ENCODE data around the gene PODXL2.
"Not testable (repeated sequence)": the region's sequence is repeated elsewhere in the genome, so short reads cannot be mapped to it uniquely, and the experiment has no call there.

PODXL2 gene

DNA sequence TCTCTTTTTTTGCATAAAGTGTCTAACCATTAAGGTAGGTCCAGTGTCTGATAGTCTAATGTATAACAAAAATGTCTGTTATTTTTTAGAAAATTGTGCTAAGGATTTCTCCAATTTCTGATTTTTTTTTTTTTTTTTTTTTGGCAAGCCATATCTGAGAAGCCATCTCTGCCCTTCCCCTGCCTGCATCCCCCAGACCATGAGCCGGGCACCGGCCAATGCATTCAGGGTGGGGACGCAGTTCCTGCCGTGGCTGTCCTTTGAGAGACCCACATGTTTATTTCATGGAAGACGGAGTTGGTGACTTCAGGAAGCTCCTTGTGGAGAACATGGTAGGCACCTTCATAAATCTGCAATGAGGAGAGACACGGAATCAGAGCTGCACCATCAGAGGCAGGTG is 63.0 kb downstream of the PODXL2 start:
- no peak for DNase-seq

DNA sequence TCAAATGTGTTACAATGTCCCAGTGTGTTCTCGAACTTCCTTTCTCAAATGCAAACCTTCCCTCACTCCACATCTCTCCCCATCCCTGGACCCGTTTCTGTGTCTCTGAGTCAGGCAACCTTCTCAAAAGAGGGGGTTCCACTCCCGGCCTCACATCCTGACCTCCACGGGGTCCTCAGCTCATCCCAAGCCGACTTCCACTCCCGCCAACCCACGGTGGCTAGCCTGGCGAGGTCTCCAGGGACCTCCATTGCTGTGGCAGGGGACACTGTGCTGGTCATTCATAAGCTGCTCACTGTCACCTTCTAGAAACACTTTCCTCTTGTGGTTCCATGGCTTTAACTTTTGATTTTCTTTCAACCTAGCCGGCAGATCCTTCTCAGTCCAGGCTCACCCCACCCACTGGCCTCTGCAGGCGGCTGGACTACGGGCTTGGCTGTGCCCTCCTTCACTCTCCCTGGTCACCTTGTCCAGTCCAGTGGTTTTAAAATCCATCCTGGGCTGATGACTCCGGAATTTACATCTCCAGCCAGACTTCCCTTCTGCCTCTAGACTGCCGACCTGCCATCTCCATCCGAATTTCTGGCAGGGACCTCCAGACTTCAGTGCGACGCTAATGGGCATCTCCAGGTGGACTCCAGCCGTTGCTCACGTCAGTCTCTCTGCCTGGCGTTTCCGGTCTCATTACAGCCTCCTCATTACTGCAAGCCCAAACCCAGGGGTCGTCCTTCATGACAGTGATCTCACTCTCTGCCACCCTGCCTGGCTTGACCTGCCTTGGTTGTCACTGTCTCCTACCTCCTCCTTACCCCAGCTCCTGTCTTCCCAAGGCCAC is 63.7 kb downstream of the PODXL2 start:
- DNase-seq = no peak

DNA sequence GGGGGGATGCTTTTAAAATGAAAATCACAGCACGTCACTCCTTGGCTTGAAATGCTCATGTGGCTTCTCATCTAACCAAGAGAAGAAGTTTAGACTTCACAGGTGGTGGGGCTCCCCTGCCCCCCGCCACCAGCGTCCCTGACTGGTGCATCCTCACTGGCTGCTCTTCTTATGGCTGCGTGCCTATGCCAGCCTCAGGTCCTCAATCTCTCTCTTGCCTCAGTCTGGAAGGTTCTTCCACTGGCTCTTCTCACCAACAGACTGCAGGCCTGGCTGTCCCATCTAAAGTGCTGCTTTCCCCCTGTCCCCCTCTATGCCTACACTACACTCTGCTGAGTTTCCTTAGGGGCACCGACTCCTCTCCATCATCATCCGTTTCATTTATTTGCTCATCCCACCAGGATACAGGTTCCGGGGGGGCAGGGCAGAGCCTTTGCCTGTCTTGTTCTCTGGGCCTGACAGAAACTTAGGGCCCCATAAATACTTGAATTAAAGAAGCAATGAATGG is 64.4 kb downstream of the PODXL2 start:
- DNase-seq = no peak

DNA sequence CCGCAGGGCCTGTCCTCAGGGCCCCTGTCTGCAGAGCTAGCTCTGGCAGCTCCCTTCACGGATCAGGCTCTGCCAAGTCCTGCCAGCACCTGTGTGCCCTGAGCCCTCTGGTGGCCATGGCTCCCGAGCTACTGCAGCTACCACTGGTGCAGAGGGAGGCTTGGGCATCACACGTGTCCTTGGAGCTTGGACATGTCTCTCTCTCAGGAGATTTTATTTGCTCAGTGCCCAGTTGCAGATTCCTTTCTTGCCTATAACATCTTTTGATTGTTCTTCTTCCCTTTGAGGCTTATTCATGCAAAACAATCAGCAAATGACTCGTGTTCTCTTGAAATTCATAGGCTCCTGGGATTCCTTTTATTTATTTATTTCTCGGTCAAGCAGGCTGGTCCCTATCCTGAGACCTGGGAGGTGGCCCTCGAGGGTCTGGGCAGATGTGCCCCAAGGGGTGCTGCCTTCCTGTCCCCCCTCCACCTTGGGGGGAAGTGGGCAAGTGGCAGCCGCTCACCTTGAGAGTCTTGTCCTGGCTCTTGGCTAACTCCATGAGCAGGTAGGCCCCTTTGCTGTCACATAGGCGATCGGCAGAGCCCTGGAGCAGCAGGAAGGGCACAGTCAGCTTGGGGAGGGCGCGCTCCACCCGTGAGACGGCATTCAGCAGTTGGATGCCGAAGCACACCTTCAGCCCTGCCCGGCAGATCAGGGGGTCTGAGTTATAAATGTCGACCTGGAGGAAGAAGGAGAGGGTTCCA is 65.7 kb downstream of the PODXL2 start:
- no peak for DNase-seq

DNA sequence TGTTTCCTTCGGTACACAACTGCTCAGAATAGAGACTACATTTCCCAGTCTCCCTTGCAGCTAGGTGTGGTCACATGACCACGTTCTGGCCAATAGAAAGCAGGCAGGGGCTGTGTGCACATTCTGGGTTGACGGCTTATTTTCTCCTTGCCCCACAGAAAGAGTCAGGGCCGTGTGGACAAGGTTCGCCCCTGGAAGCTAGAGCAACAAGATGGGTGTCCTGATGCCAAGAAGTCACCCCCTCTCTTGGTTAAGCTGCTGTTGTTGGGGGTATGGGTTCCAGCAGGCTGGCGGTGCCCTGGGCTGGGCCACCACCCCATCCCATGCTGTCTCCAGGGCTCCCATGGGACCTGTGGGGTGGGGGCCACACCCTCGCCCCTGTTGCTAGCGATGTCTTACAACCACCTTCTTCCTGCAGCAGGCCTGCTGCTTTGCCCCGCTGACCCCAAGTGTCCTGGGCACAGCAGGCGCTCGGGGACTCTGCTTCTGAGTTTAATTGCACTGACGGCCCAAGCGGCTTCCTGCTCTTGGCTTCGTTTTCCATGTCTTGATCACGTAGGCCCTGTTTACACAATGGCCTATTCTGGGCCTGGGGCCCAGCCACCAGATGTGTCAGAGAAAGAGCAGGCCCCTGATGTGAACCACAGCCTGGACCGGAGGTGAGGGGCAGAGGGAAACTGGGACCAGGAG is 68.7 kb downstream of the PODXL2 start:
- DNase-seq = peak; percentile 85

DNA sequence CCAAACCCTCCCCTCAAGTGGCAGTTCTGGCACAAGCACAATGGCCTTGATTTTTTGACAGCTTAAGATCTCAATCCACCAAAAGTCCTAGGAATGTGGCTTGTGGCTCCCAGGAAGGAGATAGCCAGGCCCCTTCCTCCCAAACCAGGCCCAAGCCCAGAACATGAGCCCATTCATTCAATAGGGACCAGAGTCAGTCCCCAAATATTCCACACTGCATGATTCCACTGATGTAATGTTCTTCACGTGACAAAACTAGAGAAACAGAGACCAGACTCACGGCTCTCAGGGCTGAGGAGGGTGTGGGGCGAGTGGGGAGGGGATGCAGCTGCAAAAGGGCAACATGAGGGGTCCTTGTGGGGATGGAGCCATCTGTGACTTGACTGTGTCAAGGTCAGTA is 69.3 kb downstream of the PODXL2 start:
- no peak for DNase-seq

DNA sequence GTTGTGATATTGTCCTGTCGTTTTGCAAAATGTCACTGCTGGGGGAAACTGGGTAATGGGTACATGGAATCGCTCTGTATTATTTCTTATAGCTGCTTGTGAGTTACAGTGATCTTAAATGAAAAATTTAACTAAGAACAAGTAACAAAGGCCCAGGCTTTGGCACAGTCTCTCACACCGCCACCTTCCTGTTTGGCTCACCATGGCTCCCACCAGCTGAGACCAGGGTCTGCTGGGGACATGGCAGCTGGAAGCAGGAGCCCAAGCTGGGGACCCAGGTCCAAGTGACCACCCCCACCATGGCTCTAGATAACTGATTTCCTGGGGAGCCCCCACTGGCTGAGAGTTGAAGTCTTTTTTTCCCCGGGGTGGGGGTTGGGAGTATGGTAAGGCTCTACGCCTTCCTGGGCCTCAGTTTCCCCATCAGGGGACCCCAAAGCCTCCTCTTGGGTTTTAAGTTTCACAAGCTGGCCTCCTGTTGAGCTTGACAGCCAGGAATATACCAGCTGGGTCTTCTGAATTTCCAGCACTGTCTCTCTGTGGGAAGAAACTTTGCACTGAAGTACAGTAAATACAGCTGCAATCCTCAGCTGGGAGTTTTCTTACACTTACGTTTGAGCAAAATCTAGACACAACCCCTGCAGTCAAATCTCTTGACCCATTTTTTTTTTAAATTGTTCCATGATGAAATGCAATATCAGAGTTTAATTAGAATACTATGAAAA is 69.9 kb downstream of the PODXL2 start:
- no peak for DNase-seq

DNA sequence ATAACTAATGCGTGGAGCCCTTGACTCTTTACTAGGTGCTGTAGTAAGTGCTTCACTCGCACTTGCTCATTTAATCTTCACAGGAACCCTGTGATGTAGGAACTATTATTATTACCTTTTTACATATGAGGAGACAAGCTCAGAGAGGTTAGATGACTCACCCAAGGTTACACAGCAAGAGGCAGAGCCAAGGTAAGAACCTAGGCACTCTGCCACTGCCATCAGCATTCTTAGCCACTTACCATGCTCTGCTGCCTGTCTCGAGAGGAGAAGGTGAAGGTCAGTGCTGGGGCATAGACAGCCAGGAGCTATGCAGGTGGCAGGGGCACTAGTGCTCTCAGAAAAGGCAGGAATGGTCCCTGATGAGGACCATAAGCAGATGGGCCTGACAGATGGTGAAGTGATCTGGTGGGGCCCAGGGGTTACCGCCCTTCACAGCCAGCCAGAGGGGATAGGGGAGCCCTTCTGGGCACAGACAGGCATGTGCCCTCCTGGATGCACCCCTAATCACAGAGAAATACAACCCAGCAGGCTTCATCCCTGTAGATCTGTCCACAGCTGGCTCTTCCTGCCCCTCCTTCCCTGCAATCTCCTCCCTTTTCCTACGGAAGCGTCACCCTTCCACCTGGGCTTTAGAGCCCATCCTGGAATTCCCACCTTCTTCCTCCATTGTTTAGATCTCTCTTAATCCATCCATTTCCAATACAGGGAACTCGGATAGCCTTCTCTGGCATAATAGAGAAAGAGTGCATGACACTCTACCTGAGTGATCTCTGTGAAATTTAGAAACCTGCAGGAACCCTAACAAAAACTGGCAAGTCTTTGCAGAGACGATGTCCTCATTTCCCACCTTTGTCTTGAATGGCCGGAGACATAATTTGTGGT is 70.7 kb downstream of the PODXL2 start:
- DNase-seq = no peak

DNA sequence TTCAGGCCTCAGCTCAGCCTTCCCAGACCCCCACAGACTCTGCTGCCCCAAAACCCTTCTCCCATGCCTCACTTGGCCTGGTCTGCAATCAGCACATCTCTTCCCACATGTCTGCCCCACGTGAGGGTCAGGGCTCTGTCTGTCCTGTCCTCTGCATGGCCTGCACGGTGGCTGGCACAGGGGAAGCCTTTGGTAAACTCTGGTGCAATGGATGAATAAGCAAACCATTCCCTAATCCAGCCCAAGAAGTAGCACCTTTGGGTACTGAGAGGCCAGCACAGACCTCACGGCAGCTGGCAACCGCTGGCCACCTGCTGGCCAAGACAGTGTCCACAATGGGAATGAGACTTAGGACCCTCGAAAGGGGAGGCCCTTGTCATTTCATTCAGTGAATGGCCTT is 71.4 kb downstream of the PODXL2 start:
- DNase-seq = no peak

DNA sequence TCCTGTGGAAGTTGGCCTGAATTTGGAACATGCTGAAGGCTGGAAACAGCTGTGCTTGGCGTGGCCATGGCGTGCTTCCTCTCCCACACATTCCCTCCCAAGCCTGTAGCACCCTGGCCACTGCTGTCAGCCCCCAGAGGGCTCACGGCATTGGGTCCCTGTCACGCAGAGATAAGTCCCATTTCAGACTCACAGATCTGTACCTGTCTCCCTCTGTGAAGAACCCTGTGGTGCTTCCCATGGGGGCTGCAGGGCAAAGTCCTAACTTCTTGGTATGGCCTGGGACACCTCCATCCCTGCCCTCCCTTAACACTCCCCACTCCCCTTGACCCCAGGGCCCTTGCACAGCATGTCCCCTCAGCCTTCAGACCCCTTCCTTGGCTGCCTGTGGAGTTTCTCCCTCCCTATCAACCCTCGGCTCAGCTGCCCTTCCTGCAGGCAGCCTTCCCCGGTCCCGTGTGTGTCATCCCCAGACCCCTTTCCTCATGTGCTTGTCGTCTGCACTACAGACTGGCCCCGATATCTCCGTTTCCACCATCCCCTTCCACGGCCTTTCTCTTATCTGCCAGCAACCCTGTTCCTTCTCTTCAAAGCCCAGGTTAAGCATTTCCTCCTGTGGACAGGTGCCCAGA is 72.4 kb downstream of the PODXL2 start:
- DNase-seq = no peak

DNA sequence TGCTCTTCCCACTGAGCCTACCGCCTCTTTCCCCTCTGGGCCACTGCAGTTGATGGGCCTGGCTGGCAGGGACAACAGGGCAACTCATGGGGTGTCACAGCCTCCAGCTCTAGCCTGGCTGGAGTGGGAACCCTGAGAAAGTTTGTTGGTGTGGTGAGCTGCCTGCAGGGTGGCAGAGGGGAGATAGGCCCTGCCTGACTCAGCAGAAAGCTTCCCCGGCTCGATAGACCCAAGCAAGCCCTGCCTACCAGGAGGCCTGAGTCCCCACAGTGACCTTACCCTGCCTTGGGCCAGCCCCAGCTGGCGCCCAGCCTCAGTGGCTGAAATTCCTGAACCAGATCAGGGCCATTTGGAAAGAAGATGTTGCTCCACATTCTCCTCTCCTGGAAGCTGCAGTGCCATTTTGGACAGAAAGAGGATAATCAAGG is 73.2 kb downstream of the PODXL2 start:
- no peak for DNase-seq

DNA sequence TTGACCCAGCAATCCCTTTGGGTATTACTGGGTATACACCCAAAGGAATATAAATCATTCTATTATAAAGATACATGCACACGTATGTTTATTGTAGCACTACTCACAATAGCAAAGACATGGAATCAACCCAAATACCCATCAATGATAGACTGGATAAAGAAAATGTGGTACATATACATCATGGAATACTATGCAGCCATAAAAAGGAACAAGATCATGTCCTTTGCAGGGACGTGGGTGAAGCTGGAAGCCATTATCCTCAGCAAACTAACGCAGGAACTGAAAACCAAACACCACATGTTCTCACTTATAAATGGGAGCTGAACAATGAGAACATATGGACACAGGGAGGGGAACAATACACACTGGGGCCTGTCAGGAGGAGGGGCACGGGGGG is 75.9 kb downstream of the PODXL2 start:
- not testable (repeated sequence) for DNase-seq

DNA sequence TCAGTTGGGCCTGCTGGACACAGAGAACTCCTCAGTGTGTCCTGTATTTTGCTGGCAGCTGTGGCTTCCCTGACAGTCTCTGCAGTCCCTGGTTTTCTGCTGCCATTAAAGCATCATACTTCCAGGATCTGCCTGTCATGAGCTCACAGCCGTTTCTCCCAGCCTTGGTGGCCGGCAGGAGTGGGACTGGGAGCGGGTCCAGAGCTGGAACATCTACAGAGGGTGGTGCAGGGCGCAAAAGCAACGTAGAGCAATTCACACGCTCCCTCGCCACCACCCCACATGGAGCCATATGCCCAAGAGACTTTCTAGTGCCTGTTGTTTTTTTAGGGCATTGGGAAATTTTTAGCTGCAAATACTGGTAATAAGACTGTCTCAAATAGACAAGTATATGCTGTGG is 77.3 kb downstream of the PODXL2 start:
- no peak for DNase-seq

DNA sequence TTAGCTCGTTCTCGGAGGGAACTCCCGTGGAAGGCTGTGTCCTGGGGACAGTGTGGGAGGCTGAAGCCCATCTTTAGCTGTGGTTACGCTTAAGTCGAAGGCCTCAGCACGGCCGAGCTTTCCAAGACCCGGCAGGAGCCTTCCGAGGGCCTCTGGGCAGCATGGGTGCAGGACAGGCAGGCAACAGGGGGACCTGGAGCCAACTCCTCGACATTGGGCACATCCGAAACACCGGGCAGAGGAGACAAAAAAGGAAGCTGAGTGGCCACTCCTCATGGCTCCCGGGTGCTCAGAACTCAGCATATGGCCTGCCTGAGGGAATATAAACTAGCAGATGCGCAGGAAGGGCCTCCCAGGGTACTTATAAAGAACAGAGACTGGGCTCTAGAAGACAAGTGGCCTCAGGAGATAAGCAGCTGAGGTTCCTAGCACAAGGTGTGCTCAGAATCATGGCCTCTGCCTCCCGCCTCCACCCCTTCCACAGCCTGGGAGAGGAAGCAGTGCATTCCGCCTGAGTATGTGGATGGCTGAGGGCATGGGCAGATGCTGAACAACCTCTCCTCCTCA is 77.9 kb downstream of the PODXL2 start:
- DNase-seq = no peak

DNA sequence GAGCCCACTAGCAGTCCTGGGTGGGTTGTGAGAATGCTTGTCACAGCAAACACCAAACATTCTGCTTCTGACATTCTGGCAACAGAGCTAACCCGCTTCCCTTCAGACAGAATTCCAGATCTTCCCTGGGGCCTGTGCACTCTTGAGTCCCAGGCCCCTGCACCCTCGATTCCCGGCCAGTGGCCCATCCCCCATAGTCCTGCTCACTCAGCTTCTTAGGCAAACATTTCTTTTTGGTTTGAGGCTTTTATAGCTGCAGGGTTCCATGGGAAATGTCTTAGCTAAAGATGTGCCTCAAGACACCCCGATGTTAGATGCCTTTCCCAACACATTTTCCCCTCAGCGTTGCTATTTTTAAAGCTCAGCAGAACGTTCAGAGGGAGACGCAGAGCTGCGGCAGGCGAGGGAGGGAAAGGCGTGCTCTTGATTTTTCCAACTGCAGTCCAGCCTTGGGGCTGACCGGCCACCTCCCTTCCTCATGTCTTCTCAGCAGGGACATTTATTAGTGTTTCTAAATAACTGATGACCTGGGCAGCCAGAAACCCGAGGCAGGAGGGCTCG is 78.9 kb downstream of the PODXL2 start:
- no peak for DNase-seq

DNA sequence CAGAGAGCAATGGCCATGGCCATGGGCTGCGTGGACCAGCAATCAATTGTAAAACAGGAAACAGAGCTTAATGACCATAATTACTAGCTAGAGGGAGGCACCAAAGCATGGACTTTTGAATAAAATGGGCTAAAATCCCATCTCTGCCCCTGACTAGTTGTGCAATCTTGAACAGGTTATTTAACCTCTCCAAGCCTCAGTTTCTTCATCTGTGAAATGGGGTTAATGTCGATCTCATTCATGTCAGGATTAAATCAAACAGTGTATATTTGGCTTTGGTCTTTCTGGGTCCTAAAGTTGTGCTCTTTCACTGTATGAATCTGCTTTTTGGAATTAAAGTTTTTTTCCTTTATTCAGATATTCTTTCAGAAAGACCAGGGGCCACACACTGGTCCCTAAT is 79.9 kb downstream of the PODXL2 start:
- no peak for DNase-seq

DNA sequence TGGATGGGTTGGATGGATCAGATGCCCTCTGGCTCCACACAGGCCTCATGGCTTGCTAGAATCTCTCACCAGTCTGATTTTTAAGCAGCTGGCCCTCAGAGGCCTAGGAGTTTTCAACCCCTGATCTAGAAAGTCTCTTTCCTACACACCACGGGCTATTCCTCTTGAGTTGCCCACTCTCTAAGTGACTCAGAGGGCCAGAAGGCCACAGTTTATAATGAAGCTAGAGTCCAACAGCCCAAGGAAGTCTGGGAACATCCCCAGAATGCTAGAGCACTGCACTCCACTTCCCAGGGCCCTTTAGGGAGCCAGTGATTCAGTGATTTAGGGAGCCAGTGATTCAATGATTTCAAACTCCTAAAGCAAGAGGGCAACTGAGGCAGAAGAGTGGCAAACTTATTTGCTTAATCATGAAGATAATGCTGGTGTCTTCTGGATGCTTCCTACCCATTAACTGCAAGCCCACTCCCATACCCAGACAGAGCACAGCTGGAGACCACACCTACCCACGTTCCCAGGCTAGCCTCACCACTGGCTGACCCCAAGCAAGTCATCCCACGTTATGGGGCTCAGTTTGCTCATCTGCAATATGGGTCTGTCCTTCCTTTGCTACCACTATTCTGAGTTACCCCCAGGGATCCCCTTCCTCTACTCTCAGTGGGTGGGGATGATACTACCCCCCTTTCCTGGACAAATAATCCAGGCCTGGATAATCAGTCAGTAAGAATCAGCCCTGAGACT is 80.5 kb downstream of the PODXL2 start:
- DNase-seq = no peak

DNA sequence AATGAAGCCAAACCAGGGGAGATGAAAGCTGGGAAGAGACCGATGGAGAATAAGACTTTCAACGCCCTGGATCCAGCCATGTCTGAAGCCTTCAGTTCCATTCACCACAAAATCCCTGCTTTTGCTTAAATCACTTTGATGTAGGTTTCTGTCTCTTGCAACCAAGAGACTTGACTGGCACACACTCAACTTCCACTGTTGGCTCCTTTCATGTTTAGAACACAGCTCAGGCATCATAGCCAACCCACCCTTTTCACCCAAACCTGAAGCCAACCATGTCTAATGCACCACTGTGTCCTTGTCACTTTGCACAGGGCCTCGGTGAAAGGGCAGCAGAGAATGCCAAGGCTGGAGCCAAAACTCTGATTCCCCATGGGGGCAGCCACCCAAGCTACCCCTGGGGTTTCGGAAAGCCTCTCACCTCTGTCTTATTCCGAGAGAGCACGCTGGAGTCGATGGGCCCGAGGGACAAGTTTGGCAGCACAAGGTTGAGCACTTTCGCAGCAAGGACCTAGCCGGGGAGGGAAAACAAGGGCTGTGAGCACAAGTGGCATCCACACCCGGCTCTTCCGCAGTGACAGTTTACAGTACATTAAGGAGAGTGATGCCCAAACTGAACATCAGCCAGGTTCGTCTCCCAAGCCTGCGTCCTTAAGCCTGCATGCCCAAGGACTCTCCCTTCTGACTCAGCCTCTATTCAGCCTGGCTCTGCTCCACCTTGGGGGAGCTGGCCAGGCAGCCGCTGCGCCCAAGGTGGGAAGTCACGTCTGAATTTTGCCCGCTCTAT is 81.4 kb downstream of the PODXL2 start:
- DNase-seq = no peak

Measured in fibroblast of skin of right biceps (primary cell).